Left kidney (tissue), 8 donors: ENCODE results near the gene OR11H12. TPM values are rescaled to one million over a fixed set of nuclear protein-coding genes. Genes with fewer than 3 reads are reported as not detected.
"Not testable (repeated sequence)": the region's sequence is repeated elsewhere in the genome, so short reads cannot be mapped to it uniquely, and the experiment has no call there.

ENCODE experiments used
- DNase-seq: peaks from one replicate; pipeline ENCODE4 v3.0.0-alpha.2; 2013
- long read RNA-seq, 8 donors: transcript quantifications; one replicate each; lab custom pipeline, GENCODE V29; 2026
- polyA plus RNA-seq: library from polyadenylated mRNA; unstranded; fragments of 120-200 nt; gene quantifications from one replicate; pipeline ENCODE4 v1.2.1, GENCODE V29; 2013; ENCODE audit not compliant: insufficient read length

Gene OR11H12, protein sequence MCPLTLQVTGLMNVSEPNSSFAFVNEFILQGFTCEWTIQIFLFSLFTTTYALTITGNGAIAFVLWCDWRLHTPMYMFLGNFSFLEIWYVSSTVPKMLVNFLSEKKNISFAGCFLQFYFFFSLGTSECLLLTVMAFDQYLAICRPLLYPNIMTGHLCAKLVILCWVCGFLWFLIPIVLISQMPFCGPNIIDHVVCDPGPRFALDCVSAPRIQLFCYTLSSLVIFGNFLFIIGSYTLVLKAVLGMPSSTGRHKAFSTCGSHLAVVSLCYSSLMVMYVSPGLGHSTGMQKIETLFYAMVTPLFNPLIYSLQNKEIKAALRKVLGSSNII
- not detected for polyA plus RNA-seq
- long read RNA-seq, donor 1 = 0 reads
- long read RNA-seq, donor 2 = 0 reads
- long read RNA-seq, donor 3 = 0 reads
- long read RNA-seq, donor 4 = 0 reads
- long read RNA-seq, donor 5 = 0 reads
- long read RNA-seq, donor 6 = 0 reads
- long read RNA-seq, donor 7 = 0 reads
- long read RNA-seq, donor 8 = 0 reads

GRCh38 chr14:18600817-18601216, at the start of gene OR11H12:
TSS of gene OR11H12 (plus strand) at chr14:18601117. CDS start at chr14:18601117, 0 bp downstream.
- not testable (repeated sequence) for DNase-seq

DNA sequence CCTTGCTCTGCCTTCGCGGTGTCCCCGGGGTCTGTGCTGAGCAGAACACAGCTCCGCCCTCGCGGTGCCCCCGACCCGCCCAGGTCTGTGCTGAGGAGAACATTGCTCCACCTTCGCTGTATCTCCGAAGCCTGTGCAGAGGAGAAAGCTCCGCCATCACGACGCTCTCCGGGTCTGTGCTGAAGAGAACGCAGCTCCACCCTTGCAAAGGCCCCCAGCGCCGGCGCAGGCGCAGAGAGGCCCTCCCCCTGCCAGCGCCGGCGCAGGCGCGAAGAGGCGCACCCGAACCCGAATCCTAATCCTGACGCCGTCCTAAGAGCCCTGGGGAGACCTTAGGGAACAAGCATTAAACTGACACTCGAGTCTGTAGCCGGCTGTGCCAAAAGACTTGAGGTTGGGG, 18.0 kb upstream of the OR11H12 start:
- DNase-seq = not testable (repeated sequence)

DNA sequence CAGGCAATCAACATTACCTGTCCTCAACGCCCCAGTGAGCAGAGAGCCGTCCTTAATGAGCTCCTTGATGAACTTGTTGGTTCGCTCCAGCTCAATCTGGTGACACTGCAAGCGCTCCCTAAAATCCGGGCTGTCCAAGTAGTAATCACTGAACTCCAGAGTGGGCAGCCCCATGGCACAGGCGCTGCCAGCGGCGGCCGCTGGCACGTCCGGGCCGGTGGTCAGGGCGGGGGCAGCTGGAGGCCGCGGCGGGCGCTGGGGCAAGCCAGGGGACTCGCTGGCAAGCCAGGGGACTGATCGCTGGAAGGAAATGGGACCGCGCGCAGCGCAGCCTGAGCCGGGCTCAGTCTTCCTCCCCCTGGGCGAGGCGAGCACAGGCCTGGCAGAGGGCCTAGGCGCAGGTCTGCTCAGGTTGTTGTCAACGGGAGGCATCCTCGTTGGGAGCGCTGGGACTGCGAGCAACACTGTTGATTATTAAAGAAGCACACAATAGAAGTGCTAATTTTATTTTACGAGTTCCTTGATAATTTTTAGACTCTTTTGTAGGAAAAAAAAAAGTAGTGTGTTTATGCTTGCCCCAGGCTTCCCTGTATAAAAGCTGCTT, 25.8 kb downstream of the OR11H12 start:
- DNase-seq = not testable (repeated sequence)

DNA sequence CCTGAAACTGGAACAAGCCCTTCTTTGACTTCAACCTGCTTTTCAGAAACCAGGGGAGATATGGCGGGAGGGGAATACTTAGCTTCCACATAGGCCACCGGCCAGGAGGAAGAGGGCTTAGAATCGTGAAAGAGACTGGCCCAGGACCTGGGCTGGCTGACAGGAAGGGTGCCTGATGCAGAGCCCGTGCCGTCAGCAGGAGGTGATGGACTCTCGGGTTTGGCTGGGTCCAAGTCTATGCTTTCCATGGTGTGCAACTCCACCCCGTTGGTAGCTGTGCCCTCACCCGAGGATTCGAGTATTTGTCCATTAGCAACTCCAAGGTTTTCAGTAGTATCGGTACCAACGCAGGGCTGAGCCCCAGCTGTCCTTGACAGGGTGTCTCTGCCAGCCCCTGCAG, 35.1 kb downstream of the OR11H12 start:
- not testable (repeated sequence) for DNase-seq

- not testable (repeated sequence) for DNase-seq
These were observed 37.1 kb downstream of the OR11H12 start for GRCh38 chr14:18638032-18638431.

DNA sequence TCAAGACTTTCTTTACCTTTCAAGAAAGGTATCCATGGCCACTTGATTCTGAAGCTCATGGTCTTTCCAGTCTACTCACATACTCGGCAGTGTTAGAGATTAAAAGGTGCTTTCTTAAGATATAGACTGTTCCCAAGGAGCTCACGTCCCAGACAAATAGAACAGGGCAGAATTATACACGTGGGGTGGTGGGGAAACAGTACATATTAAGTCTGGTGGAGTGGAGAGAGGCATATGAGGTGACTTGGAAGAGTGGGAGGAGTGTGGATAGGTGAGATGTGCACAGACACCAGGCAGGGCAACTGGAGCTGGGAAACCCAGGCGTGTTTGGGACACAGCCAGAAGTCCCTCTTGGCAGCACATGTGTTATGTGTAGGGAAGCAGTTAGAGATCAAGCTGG, 37.9 kb downstream of the OR11H12 start:
- DNase-seq = not testable (repeated sequence)

DNA sequence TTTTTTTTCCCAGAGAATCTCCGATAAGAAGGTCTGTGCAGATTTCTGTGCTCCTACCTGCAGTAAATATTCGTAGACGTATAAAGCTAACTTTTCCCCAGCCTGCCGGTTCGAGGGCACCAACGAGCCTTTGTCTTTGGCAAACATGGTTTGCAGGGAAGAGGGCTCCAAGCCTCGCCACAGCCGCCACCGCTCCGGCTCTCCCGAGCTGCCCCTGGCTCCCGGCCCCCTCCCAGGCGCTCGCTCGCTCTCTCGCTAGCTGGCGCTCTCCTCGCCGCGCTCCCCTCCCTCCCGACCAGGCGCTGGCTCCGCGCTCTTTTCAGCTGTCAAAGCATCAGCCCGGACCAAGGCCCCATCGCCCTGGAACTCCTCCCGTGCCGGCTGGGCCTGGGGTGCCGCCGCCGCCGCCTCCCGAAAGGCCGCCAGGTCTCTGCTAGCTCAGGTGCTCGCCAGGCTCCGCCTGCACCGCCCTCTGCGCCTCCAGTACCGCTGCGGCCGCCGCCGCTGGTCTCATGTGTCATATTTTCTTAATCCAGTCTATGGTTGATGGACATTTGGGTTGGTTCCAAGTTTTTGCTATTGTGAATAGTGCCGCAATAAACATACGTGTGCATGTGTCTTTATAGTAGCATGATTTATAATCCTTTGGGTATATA, 45.3 kb downstream of the OR11H12 start:
- not testable (repeated sequence) for DNase-seq
